ENCODE measurements around the gene ASPG.

Gene ASPG

DNA sequence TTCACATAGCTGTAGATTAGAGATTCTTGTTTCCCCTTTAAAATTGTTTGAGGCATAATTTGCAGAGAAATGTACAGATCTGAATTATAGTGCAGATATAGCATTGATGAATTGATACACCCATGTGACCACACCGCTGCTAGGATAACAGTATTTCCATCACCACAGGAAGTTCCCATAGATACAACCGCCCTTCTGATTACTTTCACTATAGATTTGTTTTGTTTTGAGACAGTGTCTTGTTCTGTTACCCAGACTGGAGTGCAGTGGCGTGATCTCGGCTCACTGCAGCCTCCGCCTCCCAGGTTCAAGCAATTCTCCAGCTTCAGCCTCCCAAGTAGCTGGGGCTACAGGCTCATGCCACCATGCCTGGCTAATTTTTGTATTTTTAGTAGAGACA, 8.8 kb upstream of the ASPG start:
- DNase-seq, result no peak

DNA sequence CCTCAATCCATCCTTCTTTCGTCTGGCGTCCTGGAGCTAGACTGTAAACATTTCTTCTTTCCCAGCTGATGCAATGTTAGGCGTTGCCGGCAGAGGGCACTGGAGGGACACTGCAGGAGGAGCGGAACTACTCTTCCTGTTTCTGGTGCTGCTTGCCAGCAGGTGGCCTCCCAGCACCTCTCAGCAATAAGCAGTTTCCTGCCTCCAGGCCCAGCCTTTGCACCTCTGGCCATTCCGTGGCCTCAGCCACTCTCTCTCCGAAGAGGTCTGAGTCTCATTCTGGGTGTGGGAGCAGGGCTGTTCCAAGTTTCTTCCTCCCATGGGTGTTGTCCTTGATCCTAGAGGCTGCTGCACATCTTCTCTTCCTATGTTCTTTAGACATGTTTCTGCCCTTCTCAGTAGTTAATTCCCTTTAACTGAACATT, 7.5 kb upstream of the ASPG start:
- peak; percentile 96 for DNase-seq

GRCh38 chr14:104080376-104081260, 4.9 kb upstream of the ASPG start:
- DNase-seq, result no peak

- DNase-seq, result no peak
Measured at GRCh38 chr14:104081261-104081835, 4.2 kb upstream of the ASPG start.

DNA sequence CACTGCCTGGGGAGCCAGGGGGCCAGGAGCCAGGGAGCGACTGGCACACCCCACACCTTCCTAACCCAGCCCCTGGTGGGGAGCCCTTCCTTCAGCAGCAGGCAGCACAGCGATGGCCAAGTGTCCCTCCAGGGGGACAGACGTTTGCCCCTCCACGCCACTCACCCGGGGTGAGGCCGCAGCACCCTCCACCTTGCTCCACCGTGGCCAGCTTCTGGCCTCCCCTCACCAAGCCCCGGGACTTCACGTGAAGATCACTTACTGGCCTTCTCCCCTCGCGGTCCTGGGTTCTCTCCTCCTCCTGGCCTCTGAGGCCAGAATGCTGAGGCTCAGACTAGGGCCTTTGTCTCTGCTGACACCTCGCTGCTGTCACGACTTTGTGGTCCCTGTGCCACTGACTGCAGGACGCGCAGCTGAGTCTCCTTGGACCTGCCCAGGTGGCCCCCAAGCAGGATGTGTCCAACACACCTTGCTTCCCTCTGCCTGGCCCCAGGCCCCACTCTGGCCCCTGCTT, 3.5 kb upstream of the ASPG start:
- no peak for DNase-seq

GRCh38 chr14:104082807-104083206, 2.7 kb upstream of the ASPG start:
- DNase-seq, result peak; percentile 68

DNA sequence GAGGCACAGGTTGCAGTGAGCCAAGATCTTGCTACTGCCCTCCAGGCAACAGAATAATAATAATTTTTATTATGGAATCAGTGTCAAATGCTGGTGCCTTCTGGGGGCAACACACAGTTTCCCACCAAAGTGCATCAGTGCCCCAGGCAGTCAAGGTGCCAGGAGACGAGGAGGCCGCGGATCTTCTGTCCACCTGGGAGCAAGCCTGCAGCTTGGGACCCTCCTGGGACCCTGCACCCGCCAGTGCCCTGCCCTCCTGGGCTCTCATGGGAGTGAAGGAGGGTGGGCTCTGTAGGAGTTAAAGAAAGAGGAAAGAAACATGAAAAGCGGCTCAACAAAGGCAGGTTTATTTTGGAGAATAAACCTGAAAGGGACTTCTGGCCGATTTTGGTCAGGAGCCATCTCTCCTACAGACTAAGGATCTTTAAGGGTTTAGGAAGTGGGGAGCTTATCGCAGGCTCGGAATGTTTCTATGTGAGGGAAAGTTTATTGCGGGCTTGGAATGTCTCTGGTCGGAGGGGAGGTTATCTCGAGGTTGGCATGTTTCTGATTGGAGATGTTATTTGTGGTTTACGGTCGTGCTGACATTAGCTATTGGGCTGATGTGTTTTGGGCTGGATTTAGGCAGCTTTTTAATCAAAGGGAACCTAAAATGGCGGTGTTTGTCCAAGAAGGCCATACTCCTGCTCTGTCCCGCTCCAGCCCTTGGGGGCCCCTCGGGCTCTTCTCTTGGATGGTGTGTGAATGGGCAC, 1.1 kb upstream of the ASPG start:
- no peak for DNase-seq

DNA sequence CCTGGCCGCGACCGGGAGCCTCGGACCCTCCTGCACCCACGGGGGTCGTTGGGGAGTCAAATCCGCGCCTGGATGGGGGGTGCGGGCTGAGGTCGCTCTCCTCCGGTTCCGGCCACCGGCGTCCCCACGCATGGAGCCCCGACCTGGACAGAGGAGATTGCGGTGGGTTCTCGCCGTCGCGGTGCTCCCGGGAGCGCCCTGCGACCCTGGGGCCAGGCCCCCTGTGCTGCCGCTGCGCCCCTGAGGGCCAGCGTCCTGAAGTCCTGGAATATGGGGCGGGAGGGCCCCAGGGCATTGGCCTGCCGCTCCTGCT, 345 bp downstream of the ASPG start:
- no peak for DNase-seq

DNA sequence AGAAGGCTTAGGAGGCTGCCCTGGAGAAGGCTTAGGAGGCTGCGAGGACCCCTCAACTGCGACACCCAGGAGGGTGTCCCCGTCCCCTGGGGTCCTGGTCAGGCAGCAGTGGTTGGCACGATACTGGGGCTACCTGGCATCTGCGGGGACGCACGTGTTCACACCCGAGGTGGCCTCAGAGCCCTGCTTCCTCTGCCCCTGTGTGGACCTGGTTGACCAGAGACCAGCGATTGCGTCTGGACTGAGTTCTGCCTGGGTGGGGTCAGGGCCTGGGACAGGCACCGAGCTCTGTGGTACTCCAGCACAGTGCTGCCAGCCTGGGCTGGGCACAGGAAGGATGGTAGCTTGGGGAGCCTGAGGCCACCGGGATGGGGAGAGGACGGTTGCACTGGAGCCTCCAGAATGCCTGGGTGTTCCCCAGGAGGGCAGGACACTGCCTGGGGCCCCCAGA, 735 bp downstream of the ASPG start:
- DNase-seq, result no peak

- DNase-seq, result peak; percentile 46
Measured at GRCh38 chr14:104086661-104087461, 1.4 kb downstream of the ASPG start.

DNA sequence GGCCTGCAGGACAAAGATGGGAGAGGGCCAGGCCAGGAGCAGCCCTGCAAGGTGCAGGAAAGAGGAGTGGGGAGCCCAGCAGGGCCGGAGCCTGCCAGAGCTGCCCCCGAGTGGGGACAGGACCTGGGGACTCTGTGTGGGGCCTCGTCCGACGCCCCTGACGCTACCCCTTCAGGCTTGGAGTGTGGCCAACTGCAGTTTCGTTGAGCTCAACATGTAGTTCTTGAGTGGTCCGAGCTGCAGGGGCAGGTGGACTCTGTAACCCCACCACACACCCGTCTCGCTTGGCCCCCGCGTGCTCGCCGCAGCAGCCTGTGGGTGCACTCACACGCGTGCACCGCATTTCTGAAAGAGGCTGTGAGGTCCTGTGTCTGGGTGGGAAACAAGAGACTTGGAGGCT, 2.0 kb downstream of the ASPG start:
- no peak for DNase-seq

DNA sequence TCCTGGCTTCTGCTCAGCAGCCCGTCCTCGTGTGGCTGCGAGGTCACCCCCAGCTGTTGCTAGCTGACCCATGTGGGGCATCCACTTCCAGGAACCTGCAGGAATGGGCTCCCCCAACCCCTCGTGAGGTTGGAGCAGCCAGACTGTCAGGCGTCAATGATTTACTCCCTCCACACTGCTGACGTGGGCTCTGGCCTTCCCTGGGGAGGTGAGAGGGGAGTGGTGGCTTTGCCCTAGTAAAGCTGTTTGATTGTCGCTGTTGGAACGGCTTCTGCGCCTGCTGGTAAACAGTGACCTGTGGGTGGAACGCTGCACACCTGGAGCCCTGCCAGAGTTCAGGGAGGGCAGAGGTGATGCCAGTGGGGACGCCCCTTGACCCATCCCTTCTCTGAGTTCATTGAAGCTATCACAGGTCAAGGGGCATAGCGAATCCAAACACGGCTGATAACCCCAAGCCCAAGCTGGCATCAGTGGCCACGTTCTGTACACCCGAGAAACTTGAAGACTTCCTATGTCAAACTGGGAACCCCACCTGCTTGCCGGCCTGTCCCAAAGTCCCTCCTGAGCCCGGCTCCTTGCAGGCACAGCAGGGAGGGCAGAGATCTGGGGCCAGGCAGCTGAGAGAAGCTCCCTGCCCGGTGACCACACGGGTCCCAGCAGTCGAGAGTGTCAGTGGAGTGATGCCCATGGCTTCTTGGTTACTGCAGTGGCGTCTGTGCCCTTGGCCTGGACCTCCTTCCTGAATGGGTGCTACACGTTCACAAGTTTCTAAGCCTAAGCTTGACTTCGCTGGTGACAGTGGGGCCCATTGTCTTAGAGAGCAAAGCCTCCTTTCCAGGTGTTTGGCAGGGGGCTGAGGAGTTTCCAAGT, 2.7 kb downstream of the ASPG start:
- no peak for DNase-seq

DNA sequence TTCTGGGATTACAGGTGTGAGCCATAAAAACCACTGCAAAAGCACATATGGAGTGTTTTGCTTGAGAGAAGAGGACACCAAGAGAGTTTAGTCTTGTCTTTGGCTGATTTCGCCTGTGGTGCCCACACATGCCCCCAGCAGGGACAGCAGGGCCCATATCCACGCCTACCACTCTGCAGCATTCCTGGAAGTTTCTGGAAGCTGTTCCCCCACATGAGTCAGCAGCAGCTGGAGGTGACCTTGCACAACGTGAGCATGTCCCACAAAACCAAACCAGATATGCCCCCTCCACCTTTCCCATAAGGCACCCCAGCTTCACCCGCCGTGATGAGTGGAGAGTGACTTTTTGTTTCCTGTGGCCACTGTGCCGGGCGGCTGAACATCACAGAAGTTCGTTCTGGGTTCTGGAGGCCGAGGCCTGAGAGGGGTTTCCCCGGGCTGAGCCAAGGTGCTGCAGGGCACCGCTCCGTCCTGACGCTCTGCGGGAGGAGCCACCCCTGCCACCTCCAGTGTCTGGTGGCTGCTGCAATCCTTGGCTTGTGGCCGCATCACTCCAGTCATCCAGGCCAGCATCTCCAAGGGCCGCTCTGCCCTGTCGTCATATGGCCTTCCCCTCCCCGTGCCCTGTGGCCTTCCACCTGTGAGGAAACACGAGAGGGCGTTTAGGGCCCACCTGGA, 4.7 kb downstream of the ASPG start:
- DNase-seq, result no peak

GRCh38 chr14:104091061-104091926, 5.8 kb downstream of the ASPG start:
- DNase-seq, result no peak

DNA sequence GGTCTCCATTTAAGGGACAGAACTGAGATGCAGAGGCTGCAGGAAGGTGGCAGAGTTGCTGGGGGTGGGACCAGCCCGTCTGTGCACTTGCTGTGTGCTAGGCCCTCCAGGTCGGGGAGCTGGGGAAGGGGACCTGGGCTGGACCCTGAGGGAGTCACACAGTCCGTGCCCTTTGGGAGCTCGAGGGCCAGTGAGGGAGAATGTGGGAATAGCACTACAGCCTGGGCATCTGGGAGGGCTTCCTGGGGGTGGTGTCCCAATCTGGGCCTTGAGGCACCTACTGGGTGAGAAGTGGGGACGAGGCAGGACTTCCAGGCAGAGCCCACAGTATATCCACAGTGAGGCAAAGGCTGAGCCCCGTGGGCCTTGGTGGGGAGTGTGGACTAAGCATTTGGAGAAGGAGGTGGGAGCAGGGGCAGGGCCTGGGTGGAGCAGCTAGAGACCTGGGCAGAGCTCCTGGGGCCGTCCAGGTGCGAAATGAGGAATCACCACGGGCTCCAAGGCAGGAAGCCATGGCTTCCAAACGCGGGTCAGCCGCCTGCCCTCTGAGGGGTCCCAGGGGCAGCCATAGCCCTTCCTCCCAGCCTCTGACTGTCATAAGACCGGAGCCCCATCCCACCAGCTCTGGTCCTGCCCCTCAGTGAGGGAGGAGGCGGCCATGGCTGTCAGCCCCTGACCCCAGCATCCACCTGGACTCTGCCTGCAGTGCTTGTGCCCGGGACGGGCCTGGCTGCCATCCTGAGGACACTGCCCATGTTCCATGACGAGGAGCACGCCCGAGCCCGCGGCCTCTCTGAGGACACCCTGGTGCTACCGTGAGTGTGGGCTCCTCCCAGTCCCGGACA, 6.6 kb downstream of the ASPG start:
- no peak for DNase-seq

GRCh38 chr14:104092931-104093365, 7.4 kb downstream of the ASPG start:
- no peak for DNase-seq

DNA sequence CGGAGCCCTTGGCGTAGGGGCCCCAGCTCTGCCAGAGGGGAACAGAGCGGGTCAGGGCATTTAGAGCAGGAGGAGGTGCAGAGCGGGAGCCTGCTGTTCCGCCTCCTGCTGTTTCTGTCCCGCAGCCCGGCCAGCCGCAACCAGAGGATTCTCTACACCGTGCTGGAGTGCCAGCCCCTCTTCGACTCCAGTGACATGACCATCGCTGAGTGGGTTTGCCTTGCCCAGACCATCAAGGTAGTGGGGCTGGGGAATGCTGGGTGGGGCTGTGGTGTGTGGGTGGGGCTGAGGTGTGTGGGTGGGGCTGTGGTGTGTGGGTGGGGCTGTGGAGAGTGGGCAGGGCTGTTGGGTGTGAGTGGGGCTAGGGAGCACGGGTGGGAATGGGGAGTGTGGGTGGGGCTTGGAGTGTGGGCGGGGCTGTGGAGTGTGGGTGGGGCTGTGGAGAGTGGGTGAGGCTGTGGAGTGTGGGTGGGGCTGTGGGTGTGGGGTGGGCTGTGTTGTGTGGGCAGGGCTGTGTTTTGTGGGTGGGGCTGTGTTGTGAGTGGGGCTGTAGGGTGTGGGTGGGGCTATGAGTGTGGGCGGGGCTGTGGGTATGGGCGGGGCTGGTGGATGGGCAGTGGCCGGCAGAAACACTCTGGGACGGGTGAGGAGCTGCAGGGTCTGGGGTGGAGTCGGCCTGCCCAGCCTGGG, 8.0 kb downstream of the ASPG start:
- DNase-seq, result no peak

DNA sequence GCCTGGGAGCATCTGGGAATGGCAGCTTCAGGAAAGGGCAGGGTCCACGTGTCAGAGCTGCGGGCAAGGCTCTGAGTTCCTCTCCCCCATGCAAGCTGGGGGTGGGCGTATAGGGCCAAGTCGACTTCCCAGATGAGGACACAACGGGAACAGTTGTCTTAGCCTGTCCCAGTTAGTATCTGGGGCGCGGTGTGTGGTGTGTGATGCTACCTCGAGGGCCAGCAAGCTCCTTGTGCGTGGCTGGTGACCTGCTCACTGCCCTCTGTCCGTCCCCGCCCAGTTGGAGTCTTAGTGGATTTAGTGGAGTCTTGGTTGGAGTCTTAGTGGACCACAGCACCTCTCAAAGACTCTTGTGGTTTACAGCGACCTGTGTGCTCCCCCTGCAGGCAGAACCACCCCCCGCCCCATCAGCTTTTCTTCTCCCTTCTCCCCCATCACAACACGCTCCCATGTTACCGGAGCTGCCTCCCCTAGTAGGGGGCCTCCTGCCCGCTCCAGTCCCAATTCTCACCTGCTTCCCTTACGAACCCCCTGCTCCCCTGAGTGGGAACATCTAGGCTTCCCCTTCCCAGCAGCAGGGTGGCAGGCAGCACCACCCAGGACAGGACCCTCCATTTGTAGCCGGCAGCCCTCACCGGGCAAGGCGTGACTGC, 8.7 kb downstream of the ASPG start:
- no peak for DNase-seq

Data from DMS79 treated with DMSO at 0.1 percent for 48 hours (cell line).